T-helper 2 cell treated with Interferon-gamma antibody and Interleukin-4, amounts not matched to agents 100 ng/mL and 5 ng/mL, for 36 hours (primary cell): ENCODE data around the gene CACNA1E. TPM values are rescaled to one million over a fixed set of nuclear protein-coding genes. Genes with fewer than 3 reads are reported as not detected.

Experiments used
- intact Hi-C: fragments of 100-400 bp; cut with micrococcal nuclease; formaldehyde crosslinking; loops from one replicate; pipeline ENCODE4 v1.15.1; 2023
- total RNA-seq: library from RNA; stranded (reverse); gene quantifications from 2 replicates; pipeline ENCODE4 v1.2.3, GENCODE V29; 2022

CACNA1E gene
- 0.05 and 0.11 TPM in 2 replicates for total RNA-seq

- intact Hi-C loops, result loop anchor here (5.0 kb wide), 1 partner anchor 1246 kb away; no protein-coding TSS in a partner anchor
Measured at GRCh38 chr1:181483285-181484195, at the start of gene CACNA1E. Gene CACNA1E, plus strand, starts transcription at chr1:181483517. Its CDS starts 228 bp downstream, at chr1:181483745.

GRCh38 chr1:181433931-181434330, 49.4 kb upstream of the CACNA1E start:
- intact Hi-C loops, result no loop called here

- intact Hi-C loops, result no loop called here
Measured at GRCh38 chr1:181438013-181438412, 45.3 kb upstream of the CACNA1E start.

GRCh38 chr1:181440510-181440909, 42.8 kb upstream of the CACNA1E start:
- intact Hi-C loops, result no loop called here

GRCh38 chr1:181442181-181442525, 41.2 kb upstream of the CACNA1E start:
- intact Hi-C loops, result no loop called here

GRCh38 chr1:181443231-181443853, 40.0 kb upstream of the CACNA1E start:
- intact Hi-C loops, result no loop called here

- intact Hi-C loops, result no loop called here
Measured at GRCh38 chr1:181445436-181445835, 37.9 kb upstream of the CACNA1E start.

- intact Hi-C loops, result no loop called here
Measured at GRCh38 chr1:181448461-181448860, 34.9 kb upstream of the CACNA1E start.

- intact Hi-C loops, result no loop called here
Measured at GRCh38 chr1:181451661-181452230, 31.6 kb upstream of the CACNA1E start.

GRCh38 chr1:181452746-181453145, 30.6 kb upstream of the CACNA1E start:
- intact Hi-C loops, result no loop called here

GRCh38 chr1:181453541-181454201, 29.6 kb upstream of the CACNA1E start:
- intact Hi-C loops, result no loop called here

- intact Hi-C loops, result no loop called here
Measured at GRCh38 chr1:181456551-181456950, 26.8 kb upstream of the CACNA1E start.

- intact Hi-C loops, result no loop called here
Measured at GRCh38 chr1:181458419-181458818, 24.9 kb upstream of the CACNA1E start.

- intact Hi-C loops, result no loop called here
Measured at GRCh38 chr1:181459067-181459466, 24.2 kb upstream of the CACNA1E start.

- intact Hi-C loops, result no loop called here
Measured at GRCh38 chr1:181469829-181470228, 13.5 kb upstream of the CACNA1E start.

- intact Hi-C loops, result loop anchor here (5.0 kb wide), 2 partner anchors 202 to 917 kb away; partner anchors contain the start of gene GLUL
Measured at GRCh38 chr1:181475580-181475979, 7.7 kb upstream of the CACNA1E start.

- intact Hi-C loops, result loop anchor here (5.0 kb wide), 2 partner anchors 201 to 916 kb away; partner anchors contain the start of gene GLUL
Measured at GRCh38 chr1:181476581-181476980, 6.7 kb upstream of the CACNA1E start.

- intact Hi-C loops, result loop anchor here (2.0 to 5.0 kb wide), 3 partner anchors 199 to 914 kb away; partner anchors contain the start of gene GLUL
Measured at GRCh38 chr1:181478306-181478705, 5.0 kb upstream of the CACNA1E start.

GRCh38 chr1:181479137-181479745, 4.1 kb upstream of the CACNA1E start:
- intact Hi-C loops, result loop anchor here (1.0 to 5.0 kb wide), 5 partner anchors 198 to 913 kb away; partner anchors contain the start of gene GLUL

GRCh38 chr1:181482001-181482430, 1.3 kb upstream of the CACNA1E start:
- intact Hi-C loops, result loop anchor here (5.0 kb wide), 1 partner anchor 1245 kb away; no protein-coding TSS in a partner anchor
